Stimulated activated CD8-positive, alpha-beta memory T cell treated with anti-CD3 and anti-CD28 coated beads, Interleukin-12 subunit alpha, Interleukin-12 subunit beta, amount 100 ng/mL, for 24 hours (primary cell): Measurements from ENCODE around the gene ZNF326.
"Not testable (repeated sequence)": the region's sequence is repeated elsewhere in the genome, so short reads cannot be mapped to it uniquely, and the experiment has no call there.

Source experiments
- DNase-seq: peaks from one replicate; pipeline ENCODE4 v3.0.0-alpha.2; 2020; ENCODE audit errors: extremely low read depth

Gene ZNF326

GRCh38 chr1:89997152-89997551 is 2.2 kb downstream of the ZNF326 start:
- DNase-seq, result not testable (repeated sequence)

- no peak for DNase-seq
Observed at GRCh38 chr1:89998306-89998705, 3.4 kb downstream of the ZNF326 start.

GRCh38 chr1:89999208-89999607 is 4.3 kb downstream of the ZNF326 start:
- no peak for DNase-seq

- DNase-seq, result no peak
Observed at GRCh38 chr1:89999628-90000027, 4.7 kb downstream of the ZNF326 start.

- no peak for DNase-seq
Observed at GRCh38 chr1:90000934-90001676, 6.2 kb downstream of the ZNF326 start.

GRCh38 chr1:90007979-90008404 is 13.1 kb downstream of the ZNF326 start:
- DNase-seq, result no peak

- no peak for DNase-seq
Observed at GRCh38 chr1:90012300-90012699, 17.4 kb downstream of the ZNF326 start.

- DNase-seq, result no peak
Observed at GRCh38 chr1:90023691-90024090, 28.8 kb downstream of the ZNF326 start.

GRCh38 chr1:90027281-90027680 is 32.4 kb downstream of the ZNF326 start:
- DNase-seq, result no peak

- no peak for DNase-seq
Observed at GRCh38 chr1:90039652-90040051, 44.7 kb downstream of the ZNF326 start.

- DNase-seq, result no peak
Observed at GRCh38 chr1:90043586-90043985, 48.7 kb downstream of the ZNF326 start.

GRCh38 chr1:90044346-90044745 is 49.4 kb downstream of the ZNF326 start:
- DNase-seq, result no peak

- no peak for DNase-seq
Observed at GRCh38 chr1:90045853-90046563, 51.1 kb downstream of the ZNF326 start.

GRCh38 chr1:90046635-90047034 is 51.7 kb downstream of the ZNF326 start:
- DNase-seq, result no peak

- DNase-seq, result no peak
Observed at GRCh38 chr1:90048043-90048442, 53.1 kb downstream of the ZNF326 start.

GRCh38 chr1:90062700-90063643 is 68.1 kb downstream of the ZNF326 start:
- not testable (repeated sequence) for DNase-seq

GRCh38 chr1:90064109-90064508 is 69.2 kb downstream of the ZNF326 start:
- not testable (repeated sequence) for DNase-seq

GRCh38 chr1:90067194-90067931 is 72.5 kb downstream of the ZNF326 start:
- DNase-seq, result no peak

GRCh38 chr1:90068611-90069280 is 73.8 kb downstream of the ZNF326 start:
- DNase-seq, result no peak

- no peak for DNase-seq
Observed at GRCh38 chr1:90074137-90074536, 79.2 kb downstream of the ZNF326 start.

GRCh38 chr1:90074566-90074965 is 79.7 kb downstream of the ZNF326 start:
- no peak for DNase-seq
